ENCODE measurements around the gene NODAL.

NODAL gene

GRCh38 chr10:70444744-70445143 lies 3.3 kb upstream of the NODAL start:
- no peaks in the 10 kb centered on the region for H3K9me3 ChIP-seq (replicated peaks; ENCODE audit: insufficient read depth, low read length)
- no peaks in the 10 kb centered on the region for H3K36me3 ChIP-seq (replicated peaks; ENCODE audit: insufficient read depth, low read length)
- H3K4me2 ChIP-seq (ENCODE audit: low read depth, low read length) = no peak overlapping the region
- no peak overlapping the region for H3K27ac ChIP-seq (ENCODE audit: low read length)
- no peaks in the 10 kb centered on the region for H3K79me2 ChIP-seq (ENCODE audit: low read length)
- no peaks in the 10 kb centered on the region for H4K20me1 ChIP-seq (ENCODE audit: insufficient read depth, low read length)
- H3K4me3 ChIP-seq (ENCODE audit: low read length) = no peak overlapping the region
- DNase-seq = no peak
- H3K4me1 ChIP-seq (ENCODE audit: low read length) = no peaks in the 10 kb centered on the region
- TF ChIP-seq EZH2 (optimal IDR thresholded peaks at IDR 0.05; ENCODE audit: low read depth, low read length) (no peak), CTCF (IDR thresholded peaks at IDR 0.05; ENCODE audit: low read length) (no peak), EZH2phosphoT487 (IDR thresholded peaks at IDR 0.05; ENCODE audit: low read length) (no peak)
- H3K27me3 ChIP-seq (replicated peaks; ENCODE audit: insufficient read depth, low read length) = peaks cover 17% of the 10 kb centered on the region
- no peaks in the 10 kb centered on the region for H3K9me2 ChIP-seq (replicated peaks; ENCODE audit: insufficient read depth, low read length)
- H3K9ac ChIP-seq (ENCODE audit: low read length) = no peak overlapping the region
- no peak overlapping the region for H2AFZ ChIP-seq (ENCODE audit: low read length)
- no peaks in the 10 kb centered on the region for H3F3A ChIP-seq (ENCODE audit: insufficient read depth, low read length)

- Histone ChIP-seq H3K9ac (ENCODE audit: low read length) (no peak overlapping the region), H2AFZ (ENCODE audit: low read length) (no peak overlapping the region), H3K27me3 (replicated peaks; ENCODE audit: insufficient read depth, low read length) (peaks cover 17% of the 10 kb centered on the region), H3K79me2 (ENCODE audit: low read length) (no peaks in the 10 kb centered on the region), H3K36me3 (replicated peaks; ENCODE audit: insufficient read depth, low read length) (no peaks in the 10 kb centered on the region), H3K4me3 (ENCODE audit: low read length) (no peak overlapping the region), H4K20me1 (ENCODE audit: insufficient read depth, low read length) (no peaks in the 10 kb centered on the region), H3F3A (ENCODE audit: insufficient read depth, low read length) (no peaks in the 10 kb centered on the region), H3K4me1 (ENCODE audit: low read length) (no peaks in the 10 kb centered on the region), H3K27ac (ENCODE audit: low read length) (no peak overlapping the region), H3K9me2 (replicated peaks; ENCODE audit: insufficient read depth, low read length) (no peaks in the 10 kb centered on the region), H3K9me3 (replicated peaks; ENCODE audit: insufficient read depth, low read length) (no peaks in the 10 kb centered on the region), H3K4me2 (ENCODE audit: low read depth, low read length) (no peak overlapping the region)
- TF ChIP-seq CTCF (IDR thresholded peaks at IDR 0.05; ENCODE audit: low read length) (no peak), EZH2phosphoT487 (IDR thresholded peaks at IDR 0.05; ENCODE audit: low read length) (no peak), EZH2 (optimal IDR thresholded peaks at IDR 0.05; ENCODE audit: low read depth, low read length) (no peak)
- DNase-seq = no peak
Measured at GRCh38 chr10:70442332-70442988, 979 bp upstream of the NODAL start.

GRCh38 chr10:70441895-70442309 lies 421 bp upstream of the NODAL start:
- Histone ChIP-seq H3K9ac (ENCODE audit: low read length) (no peak overlapping the region), H3K9me2 (replicated peaks; ENCODE audit: insufficient read depth, low read length) (no peaks in the 10 kb centered on the region), H3K4me1 (ENCODE audit: low read length) (no peaks in the 10 kb centered on the region), H3K9me3 (replicated peaks; ENCODE audit: insufficient read depth, low read length) (no peaks in the 10 kb centered on the region), H3K36me3 (replicated peaks; ENCODE audit: insufficient read depth, low read length) (no peaks in the 10 kb centered on the region), H4K20me1 (ENCODE audit: insufficient read depth, low read length) (no peaks in the 10 kb centered on the region), H3K79me2 (ENCODE audit: low read length) (no peaks in the 10 kb centered on the region), H3K27ac (ENCODE audit: low read length) (no peak overlapping the region), H2AFZ (ENCODE audit: low read length) (no peak overlapping the region), H3F3A (ENCODE audit: insufficient read depth, low read length) (no peaks in the 10 kb centered on the region), H3K27me3 (replicated peaks; ENCODE audit: insufficient read depth, low read length) (peaks cover 17% of the 10 kb centered on the region), H3K4me3 (ENCODE audit: low read length) (no peak overlapping the region), H3K4me2 (ENCODE audit: low read depth, low read length) (no peak overlapping the region)
- TF ChIP-seq EZH2 (optimal IDR thresholded peaks at IDR 0.05; ENCODE audit: low read depth, low read length) = no peak
- no peak for TF ChIP-seq CTCF (IDR thresholded peaks at IDR 0.05; ENCODE audit: low read length)
- DNase-seq = no peak

Data from MM.1S (cell line).